SW480 (cell line): ENCODE measurements around the gene VN1R5.
"Not testable (repeated sequence)": the region's sequence is repeated elsewhere in the genome, so short reads cannot be mapped to it uniquely, and the experiment has no call there.

ENCODE experiments used
- DNase-seq: peaks from one replicate; pipeline ENCODE4 v3.0.0-alpha.2; 2016; ENCODE audit warnings: low spot score

The VN1R5 gene

DNA sequence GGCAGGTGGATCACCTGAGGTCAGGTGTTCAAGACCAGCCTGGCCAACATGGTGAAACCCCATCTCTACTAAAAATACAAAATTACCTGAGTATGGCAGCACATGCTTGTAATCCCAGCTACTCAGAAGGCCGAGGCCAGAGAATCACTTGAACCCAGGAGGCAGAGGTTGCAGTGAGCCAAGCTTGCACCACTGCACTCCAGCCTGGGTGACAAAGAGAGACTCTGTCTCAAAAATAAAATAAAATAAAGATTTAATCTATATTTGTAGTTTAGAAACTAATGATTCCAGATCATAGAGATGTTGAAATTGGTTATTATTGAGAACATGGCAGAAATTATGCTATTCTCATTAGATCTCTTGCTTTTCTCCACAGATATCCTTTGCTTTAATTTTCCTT is at the start of gene VN1R5:
VN1R5 (plus strand) TSS at position 301 of the 400 bp plus-strand sequence.
- DNase-seq = not testable (repeated sequence)

DNA sequence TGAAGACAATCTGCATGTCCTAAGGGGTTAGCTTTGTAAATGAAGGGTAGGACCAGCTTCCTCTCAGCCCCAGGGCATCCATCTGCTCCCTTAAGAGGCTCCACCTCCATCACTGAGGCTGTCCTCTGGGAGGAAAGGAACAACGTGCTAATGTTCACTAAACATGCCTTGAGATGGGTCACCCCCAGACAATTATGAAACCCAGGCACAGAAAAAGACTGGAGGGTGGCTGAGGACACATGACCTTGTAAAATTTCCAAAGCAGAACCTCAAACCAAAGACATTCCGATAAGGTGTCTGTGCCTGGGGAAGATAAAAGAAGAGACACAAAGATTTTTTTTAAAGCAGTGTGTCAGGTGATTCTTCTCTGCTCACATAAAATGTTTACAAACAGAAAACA is 46.5 kb upstream of the VN1R5 start:
- no peak for DNase-seq

DNA sequence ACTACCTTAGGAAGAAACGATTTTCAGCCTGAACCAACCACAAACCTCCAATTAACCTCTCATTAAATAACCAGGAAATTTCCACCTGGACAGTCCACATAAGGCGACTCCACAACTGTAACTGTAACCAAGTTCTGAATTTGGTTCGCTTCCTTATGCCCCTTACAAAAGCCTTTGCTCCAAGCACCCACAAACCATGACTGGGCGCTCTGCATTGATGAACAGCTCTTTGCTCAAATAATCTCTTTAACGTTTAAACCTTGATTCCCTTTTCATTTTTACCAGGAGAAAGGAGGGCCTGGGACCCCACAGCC is 45.9 kb upstream of the VN1R5 start:
- DNase-seq = peak; percentile 4

DNA sequence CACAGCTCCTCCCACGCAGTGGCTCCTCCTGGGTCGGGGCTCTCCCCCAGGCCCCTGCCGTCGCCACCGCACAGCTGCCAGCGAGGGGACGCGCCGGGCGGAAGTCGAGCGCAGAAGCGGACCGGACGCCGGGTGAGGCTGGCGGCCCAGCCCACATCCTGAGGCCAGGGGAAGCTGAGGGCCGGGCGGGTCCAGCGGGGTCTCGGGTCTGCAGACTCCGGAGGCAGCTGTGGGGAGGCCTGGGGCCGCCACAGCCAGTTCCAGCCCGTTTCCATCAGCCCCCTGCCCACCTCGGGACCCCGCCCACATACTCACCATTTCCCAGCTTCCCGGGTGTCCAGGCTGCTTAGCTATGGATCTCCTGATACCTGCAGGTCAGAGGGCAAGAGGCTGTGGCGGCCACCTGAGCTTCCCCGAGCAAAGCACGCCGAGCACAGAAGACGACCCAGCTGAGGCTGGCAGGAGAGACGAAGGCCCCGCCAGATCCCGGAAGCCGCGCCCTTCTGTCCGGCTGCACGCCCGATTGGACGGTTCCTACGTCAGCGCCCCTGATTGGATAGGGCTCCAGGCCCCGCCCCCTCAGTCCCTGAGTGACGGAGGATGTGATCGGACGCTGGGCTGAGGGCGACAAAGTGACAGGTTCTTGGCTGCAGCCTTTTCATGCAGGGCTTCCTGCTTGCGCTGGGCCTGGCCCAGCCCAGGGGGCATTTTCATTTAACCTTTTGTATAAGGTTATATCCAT is 45.3 kb upstream of the VN1R5 start:
- DNase-seq = peak; percentile 95

DNA sequence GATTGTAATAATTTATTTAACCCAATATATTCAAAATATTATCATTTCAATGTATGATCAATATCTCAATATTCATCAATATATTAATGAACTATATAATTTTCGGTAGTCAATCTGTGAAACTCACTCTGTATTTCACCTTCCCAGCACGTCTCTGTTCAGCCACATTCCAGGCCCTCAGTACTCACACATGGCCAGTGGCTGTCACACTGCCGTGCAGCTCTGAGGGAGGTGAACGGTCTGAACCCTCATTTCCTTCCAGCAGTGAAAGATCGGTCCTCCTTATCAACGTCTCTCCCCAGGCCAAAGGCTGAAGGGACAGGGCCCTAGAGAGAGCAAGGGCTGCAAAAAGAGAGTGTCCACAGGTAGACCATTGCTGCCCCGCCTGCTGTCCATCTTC is 44.5 kb upstream of the VN1R5 start:
- DNase-seq = no peak

DNA sequence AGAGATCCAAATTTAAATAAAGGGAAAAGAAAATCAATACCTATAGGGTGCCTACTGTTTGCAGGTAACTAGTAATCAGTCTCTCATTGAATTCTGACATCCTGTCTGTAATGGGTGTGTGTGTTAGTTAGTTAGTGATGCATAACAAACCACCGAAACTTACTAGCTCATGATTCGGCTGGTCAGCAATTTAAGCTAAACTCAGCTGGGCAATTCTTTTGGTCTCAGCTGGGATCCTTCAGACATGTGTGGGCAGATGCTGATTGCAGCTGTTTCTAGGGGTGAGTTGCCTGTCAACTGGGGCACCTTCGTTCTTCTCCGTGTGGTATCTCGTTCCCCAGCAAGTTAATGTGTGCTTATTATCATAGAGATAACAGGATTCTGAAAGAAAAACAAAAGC is 43.9 kb upstream of the VN1R5 start:
- DNase-seq = no peak

DNA sequence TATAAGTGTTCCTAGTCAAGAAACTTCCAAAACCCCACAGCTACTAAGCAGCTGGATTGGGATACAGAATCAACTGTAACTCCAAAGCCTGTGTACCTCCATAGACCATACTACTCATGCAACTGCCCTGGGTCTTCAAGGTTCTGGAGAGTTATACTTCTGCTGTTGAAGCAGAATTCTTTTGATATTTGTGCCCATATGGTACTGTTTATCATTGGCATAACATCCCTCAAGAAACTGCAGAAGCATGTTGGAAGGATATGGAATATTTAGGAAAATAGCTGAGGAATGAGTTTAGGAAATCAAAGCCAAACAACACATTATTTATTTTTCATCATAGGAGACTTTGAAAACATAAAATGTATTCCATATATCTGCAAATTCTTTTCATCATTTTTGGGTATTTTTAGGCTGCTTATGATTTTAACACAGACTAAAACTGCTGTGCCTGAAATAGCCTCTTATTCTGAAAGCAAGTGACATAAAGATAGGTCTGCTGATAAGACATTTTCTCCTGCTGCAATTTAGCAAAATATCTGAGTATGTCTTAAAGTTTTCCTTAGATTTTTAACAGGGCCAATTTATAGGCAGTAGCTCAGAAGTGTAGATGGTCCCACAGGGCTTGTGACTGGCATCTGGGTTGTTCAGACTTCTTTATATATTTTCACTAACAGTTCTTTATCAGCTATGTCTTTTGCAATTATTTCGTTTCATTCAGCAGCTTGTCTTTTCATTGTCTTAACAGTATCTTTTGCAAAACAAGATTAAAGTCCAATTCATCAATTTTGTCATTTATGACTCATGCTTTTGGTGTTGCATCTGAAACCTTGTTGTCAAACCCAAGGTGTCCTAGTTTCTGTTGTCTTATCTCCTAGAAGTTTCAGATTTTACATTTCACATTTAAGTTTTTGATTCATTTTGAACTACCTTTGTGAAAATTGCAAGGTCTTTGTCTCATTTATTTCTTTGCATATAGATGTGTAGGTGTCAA is 43.0 kb upstream of the VN1R5 start:
- no peak for DNase-seq

DNA sequence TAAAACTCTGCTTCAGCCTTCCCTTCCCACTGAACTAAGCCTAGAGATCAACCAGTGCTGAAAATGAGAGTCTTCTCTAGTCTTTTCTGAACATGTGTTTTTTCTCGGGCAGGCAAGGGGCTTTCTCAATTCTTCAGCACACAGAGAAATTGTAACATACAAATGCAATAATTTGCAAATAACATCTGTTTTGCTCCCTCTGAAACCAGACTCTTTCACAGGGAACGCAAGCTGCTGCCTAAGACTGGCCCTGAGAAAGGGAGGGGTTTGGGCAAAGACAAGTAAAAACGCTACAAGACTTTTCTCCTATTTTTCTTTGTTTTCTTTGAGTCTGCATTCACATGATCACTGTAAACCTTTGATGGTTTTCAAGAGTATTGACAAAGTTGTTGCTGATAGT is 39.6 kb upstream of the VN1R5 start:
- DNase-seq = no peak

DNA sequence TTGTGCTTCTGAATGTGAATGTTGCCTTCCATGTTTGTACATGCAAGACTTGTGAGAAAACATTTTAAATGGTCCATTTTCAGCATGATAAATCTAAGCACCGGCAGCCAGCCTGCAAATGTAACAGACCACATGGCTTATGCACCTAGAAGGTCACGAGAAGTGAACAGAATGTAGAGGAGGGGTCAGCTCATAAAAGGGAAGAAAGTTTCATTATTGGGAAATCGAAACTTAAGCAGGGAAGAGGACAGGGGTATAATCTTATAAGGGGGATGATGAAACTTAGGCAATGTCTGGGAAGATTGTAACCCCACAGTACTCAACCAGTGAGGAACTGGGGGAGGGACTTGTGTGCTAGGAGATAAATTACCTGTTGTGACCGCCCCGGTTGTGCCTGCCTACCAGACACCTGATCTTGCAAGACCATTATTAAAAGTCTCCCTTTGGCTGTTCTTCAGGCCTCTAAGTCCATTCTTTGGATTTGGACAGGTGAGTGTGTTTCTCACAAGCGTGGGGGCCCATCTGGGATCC is 37.7 kb upstream of the VN1R5 start:
- no peak for DNase-seq

DNA sequence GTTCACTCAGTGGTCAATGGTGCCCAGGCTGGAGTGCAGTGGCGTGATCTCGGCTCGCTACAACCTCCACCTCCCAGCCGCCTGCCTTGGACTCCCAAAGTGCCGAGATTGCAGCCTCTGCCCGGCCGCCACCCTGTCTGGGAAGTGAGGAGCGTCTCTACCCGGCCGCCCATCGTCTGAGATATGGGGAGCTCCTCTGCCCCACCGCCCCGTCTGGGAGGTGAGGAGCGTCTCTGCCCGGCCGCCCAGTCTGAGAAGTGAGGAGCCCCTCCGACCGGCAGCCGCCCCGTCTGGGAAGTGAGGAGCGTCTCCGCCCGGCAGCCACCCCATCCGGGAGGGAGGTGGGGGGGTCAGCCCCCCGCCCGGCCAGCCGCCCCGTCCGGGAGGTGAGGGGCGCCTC is 35.6 kb upstream of the VN1R5 start:
- not testable (repeated sequence) for DNase-seq

DNA sequence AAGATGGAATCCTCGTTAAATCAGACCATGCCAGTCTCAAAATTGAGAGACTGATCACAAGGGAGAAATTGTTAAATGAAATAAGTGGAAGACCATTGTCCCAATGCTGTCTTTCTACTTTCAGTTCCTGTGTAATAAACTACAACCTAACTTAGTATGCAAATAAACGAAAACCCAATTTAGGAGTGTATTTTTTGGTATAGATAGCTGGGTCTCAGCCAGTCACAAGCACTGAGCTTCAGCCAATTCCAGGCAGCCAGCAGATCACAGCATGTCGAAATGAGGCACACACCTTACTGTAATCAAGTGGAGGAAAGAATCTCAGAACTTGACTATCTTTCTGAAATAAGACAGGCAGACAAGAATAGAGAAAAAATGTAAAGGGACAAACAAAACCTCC is 33.0 kb upstream of the VN1R5 start:
- no peak for DNase-seq

DNA sequence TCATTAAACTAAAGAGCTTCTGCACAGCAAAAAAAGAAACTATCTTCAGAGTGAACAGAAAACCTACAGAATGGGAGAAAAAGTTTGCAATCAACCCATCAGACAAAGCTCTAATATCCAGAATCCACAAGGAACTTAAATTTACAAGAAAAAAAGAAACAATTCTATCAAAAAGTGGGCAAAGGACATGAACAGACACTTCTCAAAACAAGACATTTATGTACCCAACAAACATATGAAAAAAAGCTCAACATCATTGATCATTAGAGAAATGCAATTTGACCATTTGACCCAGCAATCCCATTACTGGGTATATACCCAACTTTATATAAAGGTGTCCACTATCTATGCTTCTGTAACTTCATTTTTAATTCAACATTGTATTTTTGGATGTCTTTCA is 31.1 kb upstream of the VN1R5 start:
- no peak for DNase-seq

DNA sequence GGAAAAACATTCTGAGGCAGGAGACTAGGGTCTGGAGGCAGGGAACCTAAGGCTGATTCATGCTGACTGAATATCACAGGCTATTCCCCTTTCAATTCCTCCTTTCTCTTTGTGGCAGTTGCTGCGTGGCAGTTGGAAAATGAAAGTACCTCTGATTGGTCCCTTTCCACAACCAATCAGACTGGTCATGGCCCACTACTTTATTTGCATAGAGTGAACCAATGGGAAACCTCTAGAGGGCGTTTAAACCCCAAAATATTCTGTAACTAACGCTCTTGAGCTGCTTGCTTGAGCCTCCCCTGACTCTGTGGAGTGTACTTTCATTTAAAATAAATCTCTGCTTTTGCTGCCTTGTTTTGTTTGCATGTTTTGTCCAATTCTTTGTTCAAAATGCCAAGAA is 27.7 kb upstream of the VN1R5 start:
- DNase-seq = peak; percentile 3

DNA sequence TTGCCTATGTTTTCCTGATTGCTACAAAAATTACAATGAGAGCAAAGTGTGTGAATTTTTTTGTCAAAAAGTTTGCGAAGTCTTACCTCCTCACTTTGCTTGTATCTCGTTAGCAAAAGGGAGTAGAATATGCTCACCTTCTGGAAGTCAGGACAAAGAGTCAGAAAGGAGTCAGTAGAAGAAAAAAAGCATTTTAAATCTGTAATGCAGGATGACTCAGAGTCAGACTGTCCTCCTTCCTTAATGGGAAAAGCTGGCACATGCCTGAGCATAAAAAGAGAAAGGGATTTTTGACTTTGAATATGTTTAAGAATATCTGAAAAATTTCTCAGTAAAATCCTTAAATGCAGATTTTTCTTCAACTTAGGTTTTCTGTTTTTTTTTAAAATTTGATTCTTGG is 14.2 kb upstream of the VN1R5 start:
- no peak for DNase-seq

DNA sequence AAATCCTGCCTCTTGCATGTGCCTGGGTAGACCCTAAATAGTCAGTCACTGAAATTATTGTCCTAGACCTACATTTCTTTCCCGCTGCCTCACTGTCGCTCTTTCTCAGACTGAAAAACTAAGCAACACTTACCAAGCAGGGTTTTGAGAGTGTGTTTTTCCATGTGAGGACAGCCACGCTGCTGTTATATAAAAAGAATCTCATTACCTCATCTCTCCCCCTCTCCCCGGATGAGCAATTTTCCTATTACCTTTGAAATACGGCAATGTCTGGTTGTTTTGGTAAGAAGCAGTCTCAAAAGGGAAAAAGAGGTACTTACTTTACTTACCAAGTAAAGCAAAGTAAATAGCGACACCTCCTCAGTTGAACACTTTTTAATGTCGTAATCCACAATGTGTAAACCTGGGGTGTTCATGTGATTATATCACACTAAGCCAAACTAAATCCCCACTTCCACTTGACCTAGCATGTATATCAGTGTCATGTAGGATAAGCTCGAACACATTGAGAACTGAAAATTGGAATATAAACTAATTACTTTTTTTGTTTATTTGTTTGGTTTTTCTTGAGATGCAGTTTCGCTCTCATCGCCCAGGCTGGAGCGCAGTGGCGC is 12.2 kb upstream of the VN1R5 start:
- DNase-seq = no peak

DNA sequence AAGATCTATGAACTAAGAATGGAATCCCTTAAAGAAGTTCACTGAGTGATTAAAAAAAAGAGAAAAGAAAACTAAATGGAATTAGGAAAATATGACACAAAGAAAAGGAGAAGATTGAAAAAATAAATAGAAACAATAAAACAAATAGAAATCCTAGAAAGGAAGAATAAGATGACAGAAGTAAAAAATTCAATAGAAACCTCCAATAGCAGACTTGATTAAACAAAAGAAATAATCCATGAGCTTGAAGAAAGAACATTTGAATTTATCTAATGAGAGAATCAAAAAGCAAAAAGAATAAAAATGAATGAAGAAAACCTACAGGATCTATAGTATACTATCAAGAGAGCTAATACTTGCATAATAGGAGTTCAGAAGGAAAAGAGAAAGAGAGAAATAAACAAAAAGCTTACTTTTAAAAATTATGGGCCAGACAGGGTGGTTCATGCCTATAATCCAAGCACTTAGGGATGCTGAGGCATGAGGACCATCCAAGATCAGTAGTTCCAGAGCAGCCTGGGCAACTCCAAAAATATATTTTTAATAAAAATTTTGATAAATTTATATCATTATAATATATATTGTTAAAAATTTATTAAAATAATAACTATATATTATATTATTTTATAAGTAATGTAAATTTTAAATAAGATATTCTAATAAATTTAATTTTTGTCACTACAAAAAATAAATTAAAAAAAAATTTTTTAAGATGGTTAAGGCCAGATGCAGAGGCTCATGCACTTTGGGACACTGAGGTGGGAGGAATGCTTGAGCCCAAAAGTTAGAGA is 9.4 kb upstream of the VN1R5 start:
- no peak for DNase-seq

DNA sequence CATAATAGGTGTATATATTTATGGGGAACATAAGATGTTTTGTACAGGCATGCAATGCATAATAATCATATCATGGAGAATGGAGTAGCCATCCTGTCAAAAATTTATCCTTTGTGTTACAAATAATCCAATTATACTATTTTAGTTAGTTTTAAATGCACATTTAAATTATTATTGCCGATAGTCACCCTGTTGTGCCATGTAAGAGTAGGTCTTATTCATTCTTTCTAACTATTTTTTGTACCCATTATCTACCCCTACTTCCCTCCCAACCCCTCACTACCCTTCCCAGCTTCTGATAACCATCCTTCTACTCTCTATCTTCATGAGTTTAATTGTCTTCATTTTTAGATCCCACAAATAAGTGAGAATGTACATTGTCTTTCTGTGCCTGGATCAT is 8.3 kb upstream of the VN1R5 start:
- no peak for DNase-seq

DNA sequence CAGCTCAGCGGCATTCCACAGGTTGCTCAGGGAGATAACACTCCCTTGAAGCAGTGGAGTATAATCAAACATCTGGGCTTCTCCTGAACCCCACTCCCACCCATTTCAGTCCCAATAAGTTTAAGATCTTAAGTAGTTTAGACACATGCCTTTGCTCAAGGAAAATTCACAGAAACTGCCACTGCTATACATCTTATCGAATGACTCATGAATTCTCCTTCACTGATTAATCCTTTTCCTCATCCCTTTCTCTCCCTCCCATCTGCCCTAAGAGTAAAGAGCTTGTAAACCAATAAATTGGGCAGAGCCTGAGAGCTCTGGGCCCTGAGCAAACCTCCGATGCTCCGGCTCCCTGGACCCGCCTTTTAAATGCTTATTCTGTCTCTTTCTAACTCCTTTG is 10.2 kb downstream of the VN1R5 start:
- DNase-seq = no peak

DNA sequence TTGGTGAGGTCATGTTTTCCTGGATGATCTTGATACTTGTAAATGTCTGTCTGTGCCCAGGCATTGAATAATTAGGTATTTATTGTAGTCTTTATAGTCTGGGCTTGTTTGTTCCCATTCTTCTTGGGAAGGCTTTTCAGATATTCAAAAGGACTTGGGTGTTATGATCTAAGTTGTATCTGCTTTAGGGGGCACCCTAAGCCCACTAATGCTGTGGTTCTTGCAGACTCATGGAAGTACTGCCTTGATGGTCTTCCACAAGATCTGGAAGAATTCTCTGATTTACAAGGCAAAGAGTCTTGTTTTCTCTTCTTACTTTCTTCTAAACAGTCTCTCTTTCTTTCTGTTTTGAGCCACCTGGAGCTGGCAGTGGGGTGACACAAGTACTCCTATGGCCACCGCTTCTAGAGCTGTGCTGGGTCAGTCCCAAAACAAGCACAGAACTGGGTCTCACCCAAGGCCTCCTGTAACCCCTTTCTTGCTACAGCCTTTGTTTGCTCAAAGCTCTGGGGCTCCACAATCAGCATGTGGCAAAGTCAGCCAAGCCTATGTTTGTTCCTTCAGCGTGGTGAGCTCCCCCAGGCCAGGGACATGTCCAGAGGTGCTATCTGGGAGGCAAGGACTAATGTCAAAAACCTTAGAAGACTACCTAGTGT is 12.6 kb downstream of the VN1R5 start:
- no peak for DNase-seq

DNA sequence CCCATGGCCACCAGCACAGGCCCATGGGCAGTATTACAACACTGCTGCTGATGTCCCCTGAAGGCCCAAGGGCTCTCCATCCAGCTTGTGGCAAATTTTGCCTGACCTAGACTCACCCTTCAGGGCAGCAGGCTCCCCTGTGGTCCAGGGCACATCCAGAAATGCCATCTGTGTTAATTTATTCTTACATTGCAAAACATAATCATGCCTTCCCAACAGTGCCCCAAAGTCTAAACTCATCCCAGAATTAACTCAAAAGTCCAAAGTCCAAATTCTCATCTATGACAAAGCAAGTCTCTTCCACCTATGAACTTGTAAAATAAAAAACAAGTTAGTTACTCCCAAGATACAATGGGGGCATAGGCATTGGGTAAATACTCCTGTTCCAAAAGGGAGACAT is 13.3 kb downstream of the VN1R5 start:
- DNase-seq = no peak

DNA sequence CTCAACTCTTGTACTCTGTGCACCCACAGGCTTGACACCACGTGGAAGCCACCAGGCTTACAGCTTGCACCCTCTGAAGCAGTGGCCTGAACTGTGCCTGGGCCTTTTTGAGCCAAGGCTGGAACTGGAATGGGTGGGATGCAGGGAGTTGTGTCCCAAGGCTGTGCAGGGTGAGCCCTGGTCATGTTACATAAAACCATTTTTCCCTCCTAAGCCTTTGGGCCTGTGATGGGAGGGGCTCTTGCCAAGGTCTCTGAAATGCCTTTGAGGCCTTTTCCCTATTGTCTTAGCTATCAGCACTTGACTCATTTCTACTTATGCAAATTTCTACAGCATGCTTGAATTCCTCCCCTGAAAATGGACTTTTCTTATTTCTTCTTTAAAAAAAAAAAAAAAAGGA is 14.1 kb downstream of the VN1R5 start:
- DNase-seq = no peak
